Endothelial cell of umbilical vein (primary cell): ENCODE data around the gene DUSP2.

ENCODE experiments used
- POLR2A ChIP-seq: IDR thresholded peaks from 2 replicates; pipeline ENCODE4 v1.6.1; 2012; ENCODE audit warnings: low read depth, mild to moderate bottlenecking, control low read depth, low read length
- TF ChIP-seq, protein P1 (sequence below), 2 donors: IDR thresholded peaks; 1 replicate in 1 of 2; 2 replicates in 1 of 2; pipeline ENCODE4 v1.5.1; 2011; ENCODE audit warnings: low read length in 2 of 2, mild to moderate bottlenecking in 2 of 2, moderate library complexity in 2 of 2, control low read depth in 1 of 2, inconsistent platforms in 1 of 2, low read depth in 1 of 2; ENCODE audit not compliant: insufficient read depth in 1 of 2; ENCODE audit errors: extremely low read depth in 1 of 2

DNA sequence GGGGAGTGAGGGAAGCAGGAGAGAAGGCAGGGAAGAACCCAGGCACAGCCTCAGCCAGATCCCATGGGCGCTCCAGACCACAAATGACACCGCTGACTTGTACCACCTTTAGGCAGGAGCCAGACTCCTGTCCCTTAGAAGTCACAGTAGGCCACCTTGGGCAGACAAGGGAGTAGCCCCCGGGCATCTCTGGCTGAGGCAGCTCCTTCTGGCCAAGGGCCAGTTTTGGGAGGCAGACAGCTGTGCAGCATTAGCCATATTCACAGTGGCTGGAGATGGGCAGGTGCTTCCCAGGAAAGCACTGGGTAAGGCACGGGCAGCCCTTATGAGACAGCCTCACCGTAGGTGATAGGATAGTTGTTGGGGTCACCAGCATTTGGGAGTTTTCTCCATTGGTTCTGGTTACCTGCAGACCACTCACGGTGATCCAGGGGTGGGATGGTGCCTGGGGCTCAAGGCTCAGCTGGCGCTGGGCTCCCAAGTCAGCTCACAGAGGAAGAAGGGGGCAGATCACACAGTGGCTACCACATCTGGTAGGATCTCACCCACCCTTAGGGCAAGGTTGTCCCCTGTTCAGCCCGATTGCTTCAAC, 9.0 kb downstream of the DUSP2 start:
- TF ChIP-seq, protein P1, sequence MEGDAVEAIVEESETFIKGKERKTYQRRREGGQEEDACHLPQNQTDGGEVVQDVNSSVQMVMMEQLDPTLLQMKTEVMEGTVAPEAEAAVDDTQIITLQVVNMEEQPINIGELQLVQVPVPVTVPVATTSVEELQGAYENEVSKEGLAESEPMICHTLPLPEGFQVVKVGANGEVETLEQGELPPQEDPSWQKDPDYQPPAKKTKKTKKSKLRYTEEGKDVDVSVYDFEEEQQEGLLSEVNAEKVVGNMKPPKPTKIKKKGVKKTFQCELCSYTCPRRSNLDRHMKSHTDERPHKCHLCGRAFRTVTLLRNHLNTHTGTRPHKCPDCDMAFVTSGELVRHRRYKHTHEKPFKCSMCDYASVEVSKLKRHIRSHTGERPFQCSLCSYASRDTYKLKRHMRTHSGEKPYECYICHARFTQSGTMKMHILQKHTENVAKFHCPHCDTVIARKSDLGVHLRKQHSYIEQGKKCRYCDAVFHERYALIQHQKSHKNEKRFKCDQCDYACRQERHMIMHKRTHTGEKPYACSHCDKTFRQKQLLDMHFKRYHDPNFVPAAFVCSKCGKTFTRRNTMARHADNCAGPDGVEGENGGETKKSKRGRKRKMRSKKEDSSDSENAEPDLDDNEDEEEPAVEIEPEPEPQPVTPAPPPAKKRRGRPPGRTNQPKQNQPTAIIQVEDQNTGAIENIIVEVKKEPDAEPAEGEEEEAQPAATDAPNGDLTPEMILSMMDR (IDR thresholded peaks at IDR 0.05; ENCODE audit: extremely low read depth in 1 of 2, insufficient read depth in 1 of 2, low read depth in 1 of 2, low read length in 2 of 2), result no peak
- no peak for TF ChIP-seq POLR2A
